Sigmoid colon (tissue), 3 donors: ENCODE results near the gene RPL7A.

Experiments
- CTCF ChIP-seq, 4 experiments: fragments of 450-650 bp in 3 of 4; fragments of 200-600 bp in 1 of 4; IDR thresholded peaks; one replicate each; pipeline ENCODE4 v1.5.1; 2016 to 2019; ENCODE audit warnings: antibody characterized with exemption in 4 of 4, mild to moderate bottlenecking in 3 of 4, moderate library complexity in 2 of 4
- POLR2A ChIP-seq, 2 donors: fragments of 450-650 bp; IDR thresholded peaks; one replicate each; pipeline ENCODE4 v1.6.1; 2016; ENCODE audit warnings: antibody characterized with exemption in 2 of 2, mild to moderate bottlenecking in 2 of 2, moderate library complexity in 2 of 2

DNA sequence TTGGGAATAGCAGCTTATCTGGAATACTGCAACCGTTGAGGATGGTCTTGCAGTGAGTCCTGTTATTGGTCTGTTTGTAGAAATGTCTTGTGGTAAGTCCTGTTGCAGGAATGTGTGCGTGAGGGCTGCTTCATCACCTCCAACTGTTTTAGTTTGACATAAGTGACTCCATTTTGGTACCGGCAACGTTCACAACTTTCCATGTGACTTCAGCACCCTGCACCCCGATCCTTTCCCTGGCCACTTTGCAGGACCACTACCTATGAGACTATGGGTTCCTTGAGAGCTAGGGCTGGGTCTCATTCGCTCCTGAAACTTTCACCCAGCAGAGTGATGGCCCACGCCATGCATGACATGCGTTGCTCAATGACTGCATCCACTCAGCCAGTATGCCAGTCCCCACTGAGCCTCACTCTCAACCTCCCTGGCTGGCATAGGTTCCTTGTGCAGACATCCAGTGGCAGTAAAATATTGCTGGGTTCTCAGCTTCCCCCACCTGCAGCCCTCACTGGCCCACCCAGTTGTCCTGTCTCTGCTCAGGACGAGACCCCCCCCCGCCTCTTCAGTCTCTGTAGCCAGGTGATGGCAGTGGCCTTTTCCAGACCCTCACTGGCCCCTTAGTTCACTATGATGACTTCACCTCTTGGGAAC, 20.1 kb upstream of the RPL7A start:
- TF ChIP-seq POLR2A (IDR thresholded peaks at IDR 0.05) (no peak), CTCF (IDR thresholded peaks at IDR 0.05) (no peak)
